Activated CD4-positive, alpha-beta T cell treated with anti-CD3 and anti-CD28 coated beads, Interleukin-2, amount 50 U/mL, for 16 hours (primary cell): ENCODE measurements around the gene ST3GAL2.
"Not testable (repeated sequence)": the region's sequence is repeated elsewhere in the genome, so short reads cannot be mapped to it uniquely, and the experiment has no call there.

Experiments
- DNase-seq: peaks from one replicate; pipeline ENCODE4 v3.0.0-alpha.2; 2020

ST3GAL2 gene

DNA sequence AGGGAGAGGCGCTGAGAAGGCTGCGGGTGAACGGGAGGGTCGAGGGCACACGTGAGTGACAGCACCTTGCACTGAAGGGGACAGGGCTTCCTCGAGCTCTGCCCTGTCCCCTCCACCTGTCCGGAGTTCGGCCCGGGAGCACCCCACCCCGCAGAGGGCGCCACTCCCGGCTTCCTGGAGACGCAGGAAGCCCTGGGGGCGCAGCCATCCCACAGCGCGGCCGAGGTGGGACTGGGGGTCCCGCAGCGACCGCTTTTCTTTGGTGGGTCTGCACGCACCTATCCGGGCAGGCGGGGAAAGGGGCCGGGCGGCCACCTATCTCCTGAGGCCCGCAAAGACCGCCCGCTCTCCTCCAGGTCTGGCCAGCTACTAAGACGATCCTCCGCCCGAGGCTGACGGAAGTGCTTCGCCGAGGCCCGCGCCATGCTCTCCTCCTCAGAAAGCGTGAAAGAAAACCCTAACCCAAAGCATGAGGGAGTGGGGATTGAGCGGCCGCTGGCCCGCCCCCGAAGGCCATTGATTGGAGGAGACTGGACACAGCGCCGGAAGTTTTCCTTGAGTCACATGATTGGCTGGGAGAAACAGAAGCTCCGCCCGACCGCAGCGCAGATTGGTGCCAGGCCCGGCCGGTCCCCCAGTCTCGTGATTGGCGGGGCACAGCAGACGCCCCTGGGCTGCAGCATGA lies 57.8 kb downstream of the ST3GAL2 start:
- peak; percentile 99 for DNase-seq

DNA sequence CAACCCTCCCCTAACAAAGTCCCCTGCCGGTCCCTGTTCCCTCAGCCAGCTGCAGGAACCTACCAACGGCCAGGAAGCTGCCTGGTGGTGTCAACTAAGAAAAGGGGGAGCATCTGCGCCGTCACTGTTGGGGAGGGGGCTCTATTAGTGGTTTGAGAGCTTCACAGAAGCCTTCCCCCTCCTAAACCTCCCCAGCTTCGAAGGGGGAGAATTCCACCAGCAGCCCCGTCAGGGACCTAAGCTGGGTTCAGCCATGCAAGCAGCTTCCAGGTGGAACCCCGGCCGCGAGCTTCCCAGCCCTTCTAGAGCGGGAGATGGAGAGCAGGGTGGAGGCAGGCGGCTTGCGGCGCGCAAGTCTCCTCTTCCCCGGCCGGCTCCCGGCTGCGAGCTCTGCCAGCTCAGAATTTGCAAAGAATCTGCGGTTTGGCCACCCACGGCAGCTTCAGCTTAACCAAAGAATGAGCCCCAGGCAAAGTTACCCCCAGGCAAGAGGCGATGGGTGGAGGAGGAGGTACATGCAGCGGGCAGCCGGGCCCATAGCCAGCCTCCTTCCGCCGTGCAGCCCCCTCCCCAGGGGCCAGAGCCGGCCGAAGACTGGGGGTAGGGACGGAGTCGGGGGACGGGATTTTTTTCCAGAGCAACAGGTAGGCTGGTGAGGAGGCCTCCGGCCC lies 58.5 kb downstream of the ST3GAL2 start:
- peak; percentile 84 for DNase-seq

DNA sequence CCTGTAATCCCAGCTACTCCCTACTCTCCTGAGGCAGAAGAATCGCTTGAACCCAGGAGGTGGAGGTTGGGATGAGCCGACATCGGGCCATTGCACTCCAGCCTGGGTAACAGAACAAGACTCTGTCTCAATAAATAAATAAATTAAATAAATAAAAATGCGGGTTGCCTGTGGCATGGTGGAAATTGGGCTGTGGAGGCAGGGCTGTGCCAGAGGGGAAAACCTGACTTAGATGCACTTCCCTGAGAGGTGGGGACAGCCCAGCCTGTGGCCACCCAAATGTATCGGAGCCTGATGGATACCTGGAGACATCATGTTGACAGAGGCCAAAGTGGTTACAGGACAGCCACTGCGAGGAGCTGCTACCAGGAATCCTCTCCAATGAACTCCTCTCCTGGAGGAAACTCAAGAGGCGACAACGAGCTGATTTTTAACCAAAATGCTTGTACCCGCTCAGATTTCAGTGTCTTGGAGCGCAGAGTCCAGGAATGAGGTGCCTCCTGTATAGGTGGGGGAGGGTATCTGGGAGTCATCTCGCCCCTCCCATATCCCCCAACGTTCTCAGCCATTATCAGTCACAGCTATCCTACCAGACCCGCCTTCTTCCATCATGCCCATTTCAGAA lies 59.9 kb downstream of the ST3GAL2 start:
- DNase-seq: no peak

DNA sequence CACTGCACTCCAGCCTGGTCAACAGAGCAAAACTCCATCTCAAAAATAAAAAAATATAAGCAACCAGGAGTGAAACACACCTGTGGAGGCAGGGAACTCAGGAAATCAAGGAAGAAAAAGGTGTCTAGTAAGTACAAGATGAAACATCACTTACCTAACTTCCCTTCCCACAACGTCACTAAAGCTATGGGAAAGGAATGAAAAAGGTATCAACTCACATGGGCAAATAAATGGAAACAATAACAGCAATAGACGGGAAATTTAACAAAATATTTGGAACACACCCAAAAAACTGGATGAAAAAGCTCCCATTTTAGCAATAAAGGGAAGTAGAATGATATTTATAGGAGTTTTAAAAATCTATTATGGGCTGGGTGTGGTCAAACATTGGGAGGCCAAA lies 61.1 kb downstream of the ST3GAL2 start:
- DNase-seq: no peak

DNA sequence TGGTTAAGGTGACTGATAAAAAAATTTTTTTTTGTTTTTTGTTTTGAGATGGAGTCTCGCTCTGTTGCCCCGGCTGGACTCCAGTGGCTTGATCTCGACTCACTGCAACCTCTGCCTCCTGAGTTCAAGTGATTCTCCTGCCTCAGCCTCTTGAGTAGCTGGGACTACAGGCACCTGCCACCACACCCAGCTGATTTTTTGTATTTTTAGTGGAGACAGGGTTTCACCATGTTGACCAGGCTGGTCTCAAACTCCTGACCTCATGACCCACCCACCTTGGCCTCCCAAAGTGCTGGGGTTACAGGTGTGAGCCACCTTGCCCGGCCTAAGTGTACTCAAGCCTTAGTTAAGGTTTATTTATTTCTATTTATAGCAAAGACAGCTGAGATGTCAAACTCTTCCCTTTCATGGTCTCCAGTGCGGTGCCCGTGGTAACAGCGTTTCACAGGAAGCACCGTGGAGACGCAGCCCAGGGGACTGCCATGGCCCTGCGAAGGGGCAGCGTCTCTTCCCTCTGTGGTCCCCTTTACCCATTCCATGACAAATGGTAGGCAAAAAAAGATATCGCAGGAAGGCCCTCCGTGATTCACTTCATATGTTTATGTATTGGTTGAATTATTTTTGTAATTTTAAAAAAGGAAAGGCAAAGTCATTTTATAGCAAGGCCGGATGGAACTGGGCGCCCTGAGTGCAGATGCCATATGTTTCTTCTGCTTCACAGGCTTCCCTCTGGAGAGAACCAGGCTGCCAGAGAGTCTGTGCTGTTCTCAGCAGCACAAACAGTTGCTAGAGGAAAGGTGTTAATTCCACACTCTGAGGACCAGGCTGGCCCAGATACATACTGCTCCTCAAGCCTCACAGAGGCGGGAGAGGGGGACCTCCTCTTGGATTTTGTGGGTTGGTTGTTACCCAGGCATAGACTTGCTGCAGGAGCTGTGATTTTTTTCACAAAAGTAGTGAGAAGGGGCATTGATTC lies 63.0 kb downstream of the ST3GAL2 start:
- no peak for DNase-seq

DNA sequence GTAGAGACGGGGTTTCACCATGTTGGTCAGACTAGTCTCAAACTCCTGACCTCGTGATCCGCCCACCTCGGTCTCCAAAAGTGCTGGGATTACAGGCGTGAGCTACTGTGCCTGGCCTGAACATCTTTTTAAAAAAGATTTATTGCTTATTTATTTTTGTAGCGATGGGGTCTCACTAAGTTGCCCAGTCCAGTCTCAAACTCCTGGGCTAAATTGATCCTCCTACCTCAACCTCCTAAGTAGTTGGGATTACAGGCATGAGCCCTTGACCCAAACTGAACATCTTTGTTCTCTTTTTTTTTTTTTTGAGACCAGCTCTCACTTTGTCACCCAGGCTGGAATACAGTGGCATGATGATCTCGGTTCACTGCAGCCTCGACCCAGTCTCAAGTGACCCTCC lies 64.7 kb downstream of the ST3GAL2 start:
- no peak for DNase-seq

DNA sequence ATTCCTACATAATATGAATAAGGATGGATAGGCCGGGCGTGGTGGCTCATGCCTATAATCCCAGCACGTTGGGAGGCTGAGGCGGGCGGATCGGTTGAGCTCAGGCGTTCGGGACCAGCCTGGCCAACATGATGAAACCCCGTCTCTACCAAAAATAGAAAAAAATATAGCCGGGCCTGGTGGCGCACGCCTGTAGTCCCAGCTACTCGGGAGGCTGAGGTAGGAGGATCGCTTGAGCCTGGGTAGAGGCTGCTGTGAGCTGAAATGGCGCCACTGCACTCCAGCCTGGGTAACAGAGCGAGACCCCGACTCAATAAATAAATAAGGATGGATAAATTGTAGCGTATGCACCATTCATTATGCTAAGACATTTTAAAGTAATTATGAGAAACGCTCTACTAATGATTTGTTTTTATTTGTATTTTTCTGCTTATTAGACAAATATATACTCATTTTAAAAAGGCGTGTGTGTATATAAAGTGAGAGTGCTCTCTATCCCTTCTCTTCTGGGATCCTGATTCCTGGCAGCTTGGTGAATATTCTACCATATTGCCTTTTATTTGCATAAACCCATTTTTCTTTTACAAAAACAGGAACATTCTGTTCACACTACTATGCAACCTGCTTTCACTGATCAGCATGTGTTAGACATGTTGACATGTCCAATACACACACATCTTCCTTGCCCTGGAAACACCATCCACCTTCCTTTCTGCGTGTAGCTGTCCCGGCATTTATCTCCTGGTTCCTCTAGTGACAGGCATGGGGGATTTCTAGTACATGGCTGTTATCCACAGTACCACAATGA lies 65.8 kb downstream of the ST3GAL2 start:
- no peak for DNase-seq

DNA sequence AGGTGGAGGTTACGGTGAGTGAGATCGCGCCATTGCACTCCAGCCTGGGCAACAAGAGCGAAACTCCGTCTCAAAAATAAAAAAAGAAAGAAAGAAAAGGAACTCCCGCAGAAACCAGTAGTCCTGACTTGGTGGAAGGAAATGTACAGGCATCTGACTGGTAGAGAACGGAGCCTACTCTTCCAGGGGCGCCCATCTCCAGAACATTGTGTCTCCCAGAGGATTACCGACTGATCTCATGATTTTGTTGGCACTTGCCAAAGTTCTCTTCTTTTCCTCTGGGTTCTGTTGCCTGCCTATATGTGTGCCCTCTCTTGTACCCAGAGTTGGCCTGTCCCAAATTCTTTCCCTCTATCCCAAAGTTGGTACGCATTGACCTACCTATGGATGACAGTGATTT lies 68.0 kb downstream of the ST3GAL2 start:
- DNase-seq: no peak

DNA sequence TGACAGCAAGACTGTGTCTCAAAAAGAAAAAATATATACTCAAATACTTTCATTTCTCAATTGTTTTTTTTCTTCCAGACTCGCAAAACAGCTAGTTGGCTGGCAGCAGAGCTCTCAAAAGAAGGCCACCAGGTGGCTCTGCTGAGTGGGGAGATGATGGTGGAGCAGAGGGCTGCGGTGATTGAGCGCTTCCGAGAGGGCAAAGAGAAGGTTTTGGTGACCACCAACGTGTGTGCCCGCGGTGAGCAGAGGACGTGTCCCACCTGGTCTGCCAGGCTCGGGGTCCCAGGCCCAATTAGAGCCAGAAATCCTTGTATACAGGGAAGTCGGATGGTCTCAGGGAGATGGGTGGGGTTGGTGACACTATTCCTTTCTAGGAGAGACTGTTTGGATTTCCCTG lies 68.8 kb downstream of the ST3GAL2 start:
- peak; percentile 24 for DNase-seq

DNA sequence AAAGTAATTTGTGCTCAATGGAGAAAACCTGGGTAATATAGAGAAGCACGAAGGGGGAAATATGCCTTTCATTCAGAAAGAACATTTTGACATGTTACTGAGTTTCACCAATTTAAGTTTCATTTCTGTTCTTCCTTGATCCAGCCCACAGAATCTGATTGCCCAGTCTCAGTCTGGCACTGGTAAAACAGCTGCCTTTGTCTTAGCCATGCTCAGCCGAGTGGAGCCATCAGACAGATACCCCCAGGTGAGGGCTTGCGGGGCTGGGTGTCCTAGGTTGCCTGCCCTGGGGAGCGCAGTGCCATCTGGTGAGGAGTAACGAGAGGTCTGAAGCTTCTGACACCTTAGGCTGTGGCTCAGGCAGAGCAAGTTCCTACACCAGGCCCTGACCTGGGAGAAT lies 74.5 kb downstream of the ST3GAL2 start:
- DNase-seq: no peak

DNA sequence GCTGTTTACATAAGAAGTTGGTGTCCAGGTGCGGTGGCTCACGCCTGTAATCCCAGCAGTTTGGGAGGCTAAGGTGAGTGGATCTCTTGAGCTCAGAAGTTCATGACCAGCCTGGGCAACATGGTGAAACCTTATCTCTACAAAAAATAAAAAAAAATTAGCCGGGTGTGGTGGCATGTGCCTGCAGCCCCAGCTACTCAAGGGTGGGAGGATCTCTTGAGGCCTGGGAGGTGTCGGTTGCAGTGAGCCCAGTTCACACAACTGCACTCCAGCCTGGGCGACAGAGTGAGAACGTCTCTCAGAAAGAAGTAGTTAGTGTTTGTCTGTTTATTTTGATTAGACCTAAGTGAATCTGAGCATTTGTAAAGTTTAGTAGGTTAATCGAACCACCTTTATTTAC lies 79.3 kb downstream of the ST3GAL2 start:
- no peak for DNase-seq

DNA sequence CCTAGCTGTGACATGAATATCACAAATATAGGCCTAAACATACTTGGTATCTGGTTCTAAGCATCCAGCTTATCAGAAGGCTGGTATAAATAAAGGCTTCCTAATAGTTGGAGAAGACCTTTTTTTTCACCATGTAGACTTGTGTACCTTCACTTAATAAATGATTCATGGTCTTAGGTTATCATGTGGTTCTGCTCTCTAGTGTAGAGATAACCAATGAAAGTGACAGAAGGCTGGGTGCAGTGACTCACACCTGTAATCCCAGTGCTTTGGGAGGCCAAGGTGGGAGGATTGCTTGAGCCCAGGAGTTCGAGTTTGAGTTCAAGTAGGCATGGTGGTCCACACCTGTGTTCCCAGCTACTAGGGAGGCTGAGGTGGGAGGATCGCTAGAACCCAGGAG lies 89.1 kb downstream of the ST3GAL2 start:
- no peak for DNase-seq

DNA sequence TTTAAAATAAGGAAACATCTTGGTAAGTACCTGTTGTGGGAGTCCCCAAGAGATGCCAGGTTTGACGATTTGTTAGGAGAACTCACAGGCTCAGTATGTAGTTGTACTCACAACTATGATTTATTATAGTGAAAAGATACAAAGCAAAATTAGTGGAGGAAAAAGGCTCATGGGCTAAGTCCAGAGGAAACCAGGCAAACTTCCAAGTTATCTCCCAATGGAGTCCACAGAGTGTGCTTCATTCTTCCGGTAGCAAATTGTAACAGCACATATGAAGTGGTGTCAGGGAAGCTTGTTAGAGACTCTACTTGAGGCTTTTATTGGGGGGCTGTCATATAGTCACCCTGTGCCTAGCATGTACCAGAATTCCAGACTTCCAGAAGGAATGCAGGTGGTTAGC lies 89.9 kb downstream of the ST3GAL2 start:
- DNase-seq: no peak

DNA sequence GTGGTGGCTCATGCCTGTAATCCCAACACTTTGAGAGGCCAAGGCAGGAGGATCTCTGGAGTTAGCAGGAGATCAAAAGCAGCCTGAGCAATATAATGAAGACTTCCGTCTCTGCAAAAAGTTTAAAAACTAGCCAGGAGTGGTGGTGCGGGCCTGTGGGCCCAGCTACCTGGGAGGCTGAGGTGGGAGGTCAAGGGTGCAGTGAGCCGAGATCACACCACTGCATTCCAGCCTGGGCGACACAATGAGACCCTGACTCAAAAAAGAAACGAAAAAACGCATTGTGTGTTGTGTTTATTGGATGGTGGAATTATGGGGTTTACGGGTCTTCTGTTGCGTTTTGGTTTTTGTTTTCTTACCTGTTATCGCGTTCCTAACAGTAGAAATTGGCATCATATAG lies 93.1 kb downstream of the ST3GAL2 start:
- no peak for DNase-seq

DNA sequence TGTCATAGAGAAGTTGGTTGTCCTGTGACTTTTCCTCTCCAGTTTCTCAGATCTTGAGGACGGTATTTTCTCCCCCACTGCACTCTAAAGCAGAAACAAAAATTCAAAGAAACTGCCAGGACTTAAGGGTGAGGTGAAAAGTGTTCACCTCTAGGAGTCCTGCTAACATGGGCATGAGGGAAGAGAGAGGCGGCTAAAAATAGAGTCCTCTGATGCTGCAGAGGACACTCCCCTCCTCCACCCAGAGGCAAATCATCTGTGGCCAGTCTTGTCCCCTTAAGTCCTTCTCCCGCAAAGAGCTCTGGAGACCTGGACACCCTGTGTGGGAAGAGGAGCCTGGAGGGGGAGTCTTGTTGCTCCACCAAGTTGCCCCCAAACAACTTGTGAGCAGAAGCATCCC lies 96.9 kb downstream of the ST3GAL2 start:
- DNase-seq: no peak

DNA sequence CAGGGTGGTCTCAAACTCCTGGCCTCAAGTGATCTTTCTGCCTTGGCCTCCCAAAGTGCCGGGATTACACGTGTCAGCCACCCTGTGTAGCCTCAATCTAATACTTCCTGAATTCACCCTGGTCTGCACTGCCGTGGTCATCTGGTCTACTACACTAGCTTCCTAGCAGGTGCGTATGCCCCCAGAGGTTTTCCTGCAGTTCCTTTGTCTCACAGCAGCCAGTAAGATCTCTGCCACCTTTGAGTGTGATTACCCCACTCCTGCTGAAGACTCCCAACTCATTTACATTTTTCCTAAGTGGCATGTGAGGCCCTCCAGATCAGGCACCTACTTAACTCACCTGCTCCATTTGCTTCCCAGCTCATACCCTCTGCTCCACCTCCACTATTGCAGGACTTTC lies 97.3 kb downstream of the ST3GAL2 start:
- no peak for DNase-seq

DNA sequence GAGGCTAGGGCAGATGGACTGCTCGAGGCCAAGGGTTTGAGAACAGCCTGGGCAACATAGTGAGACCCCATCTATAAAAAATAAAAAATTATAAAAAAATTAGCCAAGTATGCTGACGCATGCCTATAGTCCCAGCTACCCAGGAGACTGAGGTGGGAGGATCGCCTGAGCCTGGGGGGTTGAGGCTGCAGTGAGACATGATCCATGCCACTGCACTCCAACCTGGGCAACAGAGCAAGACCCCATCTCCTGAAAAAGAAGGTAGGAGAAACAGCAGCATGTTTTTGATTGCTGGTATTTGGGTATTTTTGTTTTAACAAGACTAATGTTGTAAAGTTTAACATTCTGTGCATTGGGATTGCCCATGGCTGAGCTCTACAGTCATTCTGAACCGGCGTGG lies 101.1 kb downstream of the ST3GAL2 start:
- no peak for DNase-seq

DNA sequence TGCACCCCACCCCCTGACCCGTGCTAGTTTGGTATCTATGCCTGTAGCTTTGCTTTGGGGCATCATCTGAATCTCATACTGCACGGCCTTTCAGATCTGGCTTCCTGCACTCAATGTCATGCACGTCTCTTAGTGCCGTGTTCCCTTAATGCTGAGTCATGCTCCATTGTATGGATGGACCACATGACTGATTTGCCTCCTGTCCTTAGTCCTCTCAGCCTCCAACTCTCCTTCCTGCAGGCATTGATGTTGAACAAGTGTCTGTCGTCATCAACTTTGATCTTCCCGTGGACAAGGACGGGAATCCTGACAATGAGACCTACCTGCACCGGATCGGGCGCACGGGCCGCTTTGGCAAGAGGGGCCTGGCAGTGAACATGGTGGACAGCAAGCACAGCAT lies 106.2 kb downstream of the ST3GAL2 start:
- DNase-seq: not testable (repeated sequence)

DNA sequence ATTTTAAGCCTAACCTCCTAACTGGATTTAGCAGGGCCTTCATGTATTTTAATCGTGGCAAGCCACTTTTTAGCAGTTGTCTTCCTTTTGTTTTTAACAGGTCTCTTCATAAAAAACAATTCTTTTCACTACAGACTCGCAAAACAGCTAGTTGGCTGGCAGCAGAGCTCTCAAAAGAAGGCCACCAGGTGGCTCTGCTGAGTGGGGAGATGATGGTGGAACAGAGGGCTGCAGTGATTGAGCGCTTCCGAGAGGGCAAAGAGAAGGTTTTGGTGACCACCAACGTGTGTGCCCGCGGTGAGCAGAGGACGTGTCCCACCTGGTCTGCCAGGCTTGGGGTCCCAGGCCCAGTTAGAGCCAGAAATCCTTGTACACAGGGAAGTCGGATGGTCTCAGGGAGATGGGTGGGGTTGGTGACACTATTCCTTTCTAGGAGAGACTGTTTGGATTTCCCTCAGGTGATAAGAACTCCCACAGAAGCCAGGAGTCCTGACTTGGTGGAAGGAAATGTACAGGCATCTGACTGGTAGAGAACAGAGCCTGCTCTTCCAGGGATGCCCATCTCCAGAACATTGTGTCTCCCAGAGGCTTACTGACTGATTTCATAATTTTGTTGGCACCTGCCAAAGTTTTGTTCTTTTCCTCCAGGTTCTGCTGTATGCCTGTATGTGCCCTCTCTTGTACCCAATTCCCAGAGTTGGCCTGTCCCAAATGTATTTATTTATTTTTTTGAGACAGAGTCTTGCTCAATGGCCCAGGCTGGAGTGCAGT lies 107.1 kb downstream of the ST3GAL2 start:
- DNase-seq: no peak

DNA sequence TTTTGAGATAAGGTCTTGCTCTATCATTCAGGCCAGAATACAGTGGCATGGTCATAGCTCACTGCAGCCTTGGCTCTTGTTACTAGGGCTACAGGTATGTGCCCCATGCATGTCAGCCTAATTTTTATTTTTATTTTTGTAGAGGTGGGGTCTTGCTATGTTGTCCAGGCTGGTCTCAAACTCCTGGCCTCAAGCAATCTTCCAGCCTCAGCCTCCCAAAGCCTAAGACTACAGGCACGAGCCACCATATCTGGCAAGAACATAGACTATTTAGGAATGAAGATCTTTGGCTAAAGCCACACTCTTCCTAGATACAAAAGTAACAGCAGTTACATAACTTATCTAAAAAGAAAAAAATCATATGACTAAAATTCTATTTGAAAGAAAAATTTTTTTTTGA lies 107.8 kb downstream of the ST3GAL2 start:
- DNase-seq: no peak
